ENCODE data around the gene CUEDC1.

DNA sequence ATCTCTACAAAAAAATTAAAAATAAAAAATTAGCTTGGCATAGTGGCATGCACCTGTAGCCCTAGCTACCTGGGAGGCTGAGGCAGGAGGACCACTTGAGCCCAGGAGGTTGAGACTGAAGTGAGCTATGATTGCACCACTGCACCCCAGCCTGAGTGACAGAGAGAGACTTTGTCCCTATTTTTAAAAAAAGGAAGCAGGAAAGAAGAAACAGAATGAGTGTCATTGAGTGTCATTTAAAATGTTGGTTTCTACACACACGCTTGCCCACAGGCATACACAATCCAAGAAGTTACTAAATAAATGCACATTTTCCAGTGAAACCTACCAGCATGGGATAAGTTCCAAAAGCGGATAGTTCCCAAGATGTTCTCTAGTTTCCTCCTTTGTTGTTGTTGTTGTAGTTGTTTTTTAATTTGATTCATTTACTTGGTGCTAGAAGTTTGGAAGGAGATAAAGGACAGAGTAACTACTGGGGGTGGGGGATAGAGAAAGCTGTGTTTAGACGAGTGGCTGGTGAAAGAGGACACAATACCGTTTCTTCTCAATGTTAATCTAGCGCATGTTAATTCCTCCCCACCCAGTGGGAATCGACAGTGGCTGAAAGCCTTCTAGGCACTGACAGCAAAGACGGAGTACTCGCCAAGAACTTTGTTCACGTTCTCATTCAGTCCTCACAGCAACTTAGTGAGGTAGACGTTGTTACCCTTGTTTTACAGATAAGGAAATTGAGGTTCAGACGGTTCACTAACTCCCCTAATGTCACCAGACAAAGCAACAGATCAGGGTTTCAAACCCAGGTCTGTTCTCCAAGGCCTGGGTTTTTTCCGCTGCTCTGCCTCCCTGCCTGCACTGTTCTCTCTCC is 122.7 kb downstream of the CUEDC1 start:
- TF ChIP-seq NR2C2 (CRISPR knock-in tag; IDR thresholded peaks at IDR 0.05; ENCODE audit: borderline replicate concordance) (no peak), RXRB (CRISPR knock-in tag; IDR thresholded peaks at IDR 0.05; ENCODE audit: borderline replicate concordance) (no peak), CBX1 (IDR thresholded peaks at IDR 0.05; ENCODE audit: low read depth) (no peak), FOSL1 (CRISPR knock-in tag; IDR thresholded peaks at IDR 0.05; ENCODE audit: borderline replicate concordance) (no peak)
- TF ChIP-seq, protein P1, sequence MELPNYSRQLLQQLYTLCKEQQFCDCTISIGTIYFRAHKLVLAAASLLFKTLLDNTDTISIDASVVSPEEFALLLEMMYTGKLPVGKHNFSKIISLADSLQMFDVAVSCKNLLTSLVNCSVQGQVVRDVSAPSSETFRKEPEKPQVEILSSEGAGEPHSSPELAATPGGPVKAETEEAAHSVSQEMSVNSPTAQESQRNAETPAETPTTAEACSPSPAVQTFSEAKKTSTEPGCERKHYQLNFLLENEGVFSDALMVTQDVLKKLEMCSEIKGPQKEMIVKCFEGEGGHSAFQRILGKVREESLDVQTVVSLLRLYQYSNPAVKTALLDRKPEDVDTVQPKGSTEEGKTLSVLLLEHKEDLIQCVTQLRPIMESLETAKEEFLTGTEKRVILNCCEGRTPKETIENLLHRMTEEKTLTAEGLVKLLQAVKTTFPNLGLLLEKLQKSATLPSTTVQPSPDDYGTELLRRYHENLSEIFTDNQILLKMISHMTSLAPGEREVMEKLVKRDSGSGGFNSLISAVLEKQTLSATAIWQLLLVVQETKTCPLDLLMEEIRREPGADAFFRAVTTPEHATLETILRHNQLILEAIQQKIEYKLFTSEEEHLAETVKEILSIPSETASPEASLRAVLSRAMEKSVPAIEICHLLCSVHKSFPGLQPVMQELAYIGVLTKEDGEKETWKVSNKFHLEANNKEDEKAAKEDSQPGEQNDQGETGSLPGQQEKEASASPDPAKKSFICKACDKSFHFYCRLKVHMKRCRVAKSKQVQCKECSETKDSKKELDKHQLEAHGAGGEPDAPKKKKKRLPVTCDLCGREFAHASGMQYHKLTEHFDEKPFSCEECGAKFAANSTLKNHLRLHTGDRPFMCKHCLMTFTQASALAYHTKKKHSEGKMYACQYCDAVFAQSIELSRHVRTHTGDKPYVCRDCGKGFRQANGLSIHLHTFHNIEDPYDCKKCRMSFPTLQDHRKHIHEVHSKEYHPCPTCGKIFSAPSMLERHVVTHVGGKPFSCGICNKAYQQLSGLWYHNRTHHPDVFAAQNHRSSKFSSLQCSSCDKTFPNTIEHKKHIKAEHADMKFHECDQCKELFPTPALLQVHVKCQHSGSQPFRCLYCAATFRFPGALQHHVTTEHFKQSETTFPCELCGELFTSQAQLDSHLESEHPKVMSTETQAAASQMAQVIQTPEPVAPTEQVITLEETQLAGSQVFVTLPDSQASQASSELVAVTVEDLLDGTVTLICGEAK (IDR thresholded peaks at IDR 0.05): no peak
- TF ChIP-seq, protein P1 (CRISPR knock-in tag; IDR thresholded peaks at IDR 0.05): no peak
- TF ChIP-seq, protein P2, sequence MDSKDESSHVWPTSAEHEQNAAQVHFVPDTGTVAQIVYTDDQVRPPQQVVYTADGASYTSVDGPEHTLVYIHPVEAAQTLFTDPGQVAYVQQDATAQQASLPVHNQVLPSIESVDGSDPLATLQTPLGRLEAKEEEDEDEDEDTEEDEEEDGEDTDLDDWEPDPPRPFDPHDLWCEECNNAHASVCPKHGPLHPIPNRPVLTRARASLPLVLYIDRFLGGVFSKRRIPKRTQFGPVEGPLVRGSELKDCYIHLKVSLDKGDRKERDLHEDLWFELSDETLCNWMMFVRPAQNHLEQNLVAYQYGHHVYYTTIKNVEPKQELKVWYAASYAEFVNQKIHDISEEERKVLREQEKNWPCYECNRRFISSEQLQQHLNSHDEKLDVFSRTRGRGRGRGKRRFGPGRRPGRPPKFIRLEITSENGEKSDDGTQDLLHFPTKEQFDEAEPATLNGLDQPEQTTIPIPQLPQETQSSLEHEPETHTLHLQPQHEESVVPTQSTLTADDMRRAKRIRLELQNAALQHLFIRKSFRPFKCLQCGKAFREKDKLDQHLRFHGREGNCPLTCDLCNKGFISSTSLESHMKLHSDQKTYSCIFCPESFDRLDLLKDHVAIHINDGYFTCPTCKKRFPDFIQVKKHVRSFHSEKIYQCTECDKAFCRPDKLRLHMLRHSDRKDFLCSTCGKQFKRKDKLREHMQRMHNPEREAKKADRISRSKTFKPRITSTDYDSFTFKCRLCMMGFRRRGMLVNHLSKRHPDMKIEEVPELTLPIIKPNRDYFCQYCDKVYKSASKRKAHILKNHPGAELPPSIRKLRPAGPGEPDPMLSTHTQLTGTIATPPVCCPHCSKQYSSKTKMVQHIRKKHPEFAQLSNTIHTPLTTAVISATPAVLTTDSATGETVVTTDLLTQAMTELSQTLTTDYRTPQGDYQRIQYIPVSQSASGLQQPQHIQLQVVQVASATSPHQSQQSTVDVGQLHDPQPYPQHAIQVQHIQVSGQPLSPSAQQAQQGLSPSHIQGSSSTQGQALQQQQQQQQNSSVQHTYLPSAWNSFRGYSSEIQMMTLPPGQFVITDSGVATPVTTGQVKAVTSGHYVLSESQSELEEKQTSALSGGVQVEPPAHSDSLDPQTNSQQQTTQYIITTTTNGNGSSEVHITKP (CRISPR knock-in tag; IDR thresholded peaks at IDR 0.05; ENCODE audit: low read depth): no peak

All from HepG2 (cell line).